Thyroid gland (tissue), 4 donors: Measurements from ENCODE around the gene CTBP1. TPM values are rescaled to one million over a fixed set of nuclear protein-coding genes. Genes with fewer than 3 reads are reported as not detected.

ENCODE experiments used
- DNase-seq, 2 donors: peaks; one replicate each; pipeline ENCODE4 v3.0.0-alpha.2; 2019
- H3K27ac ChIP-seq, 3 donors: fragments of 200-600 bp; sonication (generic); 1 replicate in 2 of 3; 2 replicates in 1 of 3; pipeline ENCODE4 v1.5.1; 2016 to 2019; ENCODE audit warnings: mild to moderate bottlenecking in 1 of 3, moderate library complexity in 1 of 3
- H3K27me3 ChIP-seq: fragments of 200-600 bp; sonication (generic); one replicate; pipeline ENCODE4 v1.5.1; 2019
- H3K36me3 ChIP-seq, 2 donors: fragments of 200-600 bp; sonication (generic); one replicate each; pipeline ENCODE4 v1.5.1; 2016 to 2019
- H3K4me1 ChIP-seq, 2 donors: fragments of 200-600 bp; sonication (generic); one replicate each; pipeline ENCODE4 v1.5.1; 2017 to 2019
- H3K4me3 ChIP-seq, 3 donors: fragments of 200-600 bp; sonication (generic); replicated peaks in 1 of 3; 1 replicate in 2 of 3; 2 replicates in 1 of 3; pipeline ENCODE4 v1.5.1; 2016; ENCODE audit warnings: mild to moderate bottlenecking in 1 of 3
- H3K9me3 ChIP-seq: fragments of 200-600 bp; sonication (generic); one replicate; pipeline ENCODE4 v1.5.1; 2017
- CTCF ChIP-seq, 6 experiments: fragments of 200-600 bp in 3 of 6; fragments of 450-650 bp in 3 of 6; sonication (generic) in 3 of 6; IDR thresholded peaks; one replicate each; pipeline ENCODE4 v1.5.1; 2016 to 2019; ENCODE audit warnings: antibody characterized with exemption in 6 of 6, mild to moderate bottlenecking in 2 of 6, inconsistent platforms in 1 of 6, moderate library complexity in 1 of 6
- POLR2A ChIP-seq, 2 donors: fragments of 450-650 bp; IDR thresholded peaks; one replicate each; pipeline ENCODE4 v1.6.1; 2017; ENCODE audit warnings: antibody characterized with exemption in 2 of 2, mild to moderate bottlenecking in 2 of 2, moderate library complexity in 1 of 2
- WGBS, 2 donors: methylation state at CpG; one replicate each; pipeline ENCODE4 v1.1.5; 2017; 5-methylcytosine and 5-hydroxymethylcytosine counted together
- intact Hi-C: fragments of 100-400 bp; cut with DNase I; formaldehyde crosslinking; loops from one replicate; pipeline ENCODE4 v1.15.1; 2023
- total RNA-seq, 4 donors: library from RNA; depleted of rRNA; stranded (reverse); fragments of >200 nt; gene quantifications; one replicate each; pipeline ENCODE4 v1.2.3, GENCODE V29; 2016

Gene CTBP1
- total RNA-seq, 4 donors from 2014 or later: 102 to 226 (median 177) TPM

DNA sequence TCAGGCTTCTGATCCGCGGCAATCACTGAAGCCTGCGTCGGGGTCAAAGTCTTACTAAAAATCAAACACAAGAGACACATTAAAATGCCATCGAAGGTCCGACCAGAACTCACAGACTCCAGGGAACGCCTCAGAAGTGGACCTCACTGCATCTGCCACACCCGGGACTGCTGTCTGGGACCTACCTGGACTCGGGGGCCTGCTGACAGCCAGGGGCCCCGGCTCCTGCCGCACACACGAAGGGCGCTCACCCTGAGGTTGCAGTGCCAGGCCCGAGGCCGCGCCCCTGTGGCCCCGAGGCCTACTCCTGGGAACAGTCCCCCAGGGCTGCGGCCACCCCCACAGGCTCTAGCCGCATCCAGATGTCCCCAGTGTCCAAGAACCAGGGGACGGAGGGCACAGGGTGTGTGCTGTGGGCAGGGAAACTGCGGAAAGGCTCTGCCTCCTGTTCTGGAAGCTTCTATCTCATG lies 7.4 kb downstream of the CTBP1 start:
- H3K9me3 ChIP-seq: no peaks in the 10 kb centered on the region
- TF ChIP-seq CTCF (IDR thresholded peaks at IDR 0.05) (no peak), POLR2A (IDR thresholded peaks at IDR 0.05) (no peak)
- WGBS, 2 donors: 91 to 94% methylated on average over 18 to 21 of the region's 21 CpGs
- intact Hi-C loops: no loop called here
- DNase-seq: peak; percentile 1 to 2
- no peak overlapping the region for H3K27ac ChIP-seq
- H3K27me3 ChIP-seq: no peaks in the 10 kb centered on the region
- H3K4me1 ChIP-seq: peaks cover 22 to 44% of the 10 kb centered on the region in 2 donors
- no peak overlapping the region for H3K4me3 ChIP-seq
- peaks cover 8 to 19% of the 10 kb centered on the region in 2 donors for H3K36me3 ChIP-seq

GRCh38 chr4:1240721-1241465 lies 8.0 kb downstream of the CTBP1 start:
- Histone ChIP-seq H3K4me1 (peaks cover 16 to 38% of the 10 kb centered on the region in 2 donors), H3K4me3 (no peak overlapping the region), H3K9me3 (no peaks in the 10 kb centered on the region), H3K36me3 (peaks cover 14 to 24% of the 10 kb centered on the region in 2 donors), H3K27me3 (no peaks in the 10 kb centered on the region), H3K27ac (no peak overlapping the region)
- TF ChIP-seq CTCF (IDR thresholded peaks at IDR 0.05) (no peak), POLR2A (IDR thresholded peaks at IDR 0.05) (no peak)
- WGBS, 2 donors: 89 to 91% methylated on average over 29 to 30 of the region's 37 CpGs
- peak in 1 of 2 donors; percentile 0 for DNase-seq
- intact Hi-C loops: no loop called here

- intact Hi-C loops: no loop called here
- H3K9me3 ChIP-seq: no peaks in the 10 kb centered on the region
- DNase-seq: no peak
- peaks cover 12 to 29% of the 10 kb centered on the region in 2 donors for H3K4me1 ChIP-seq
- H3K4me3 ChIP-seq: no peak overlapping the region
- H3K36me3 ChIP-seq: peaks cover 21 to 34% of the 10 kb centered on the region in 2 donors
- H3K27me3 ChIP-seq: no peaks in the 10 kb centered on the region
- 88 to 98% methylated on average over 12 to 17 of the region's 22 CpGs for WGBS, 2 donors
- H3K27ac ChIP-seq: no peak overlapping the region
- TF ChIP-seq CTCF (IDR thresholded peaks at IDR 0.05) (no peak), POLR2A (IDR thresholded peaks at IDR 0.05) (no peak)
Measured at GRCh38 chr4:1239950-1240307, 9.0 kb downstream of the CTBP1 start.

GRCh38 chr4:1239141-1239949 lies 9.6 kb downstream of the CTBP1 start:
- 91 to 93% methylated on average over 25 to 32 of the region's 43 CpGs for WGBS, 2 donors
- DNase-seq: peak in 1 of 2 donors; percentile 0
- intact Hi-C loops: no loop called here

More at GRCh38 chr4:1239141-1239949, 9.6 kb downstream of the CTBP1 start:
- Histone ChIP-seq H3K4me1 (peaks cover 6 to 27% of the 10 kb centered on the region in 2 donors), H3K27ac (no peak overlapping the region), H3K9me3 (no peaks in the 10 kb centered on the region), H3K27me3 (no peaks in the 10 kb centered on the region), H3K36me3 (peaks cover 21 to 37% of the 10 kb centered on the region in 2 donors), H3K4me3 (no peak overlapping the region)
- no peak for TF ChIP-seq POLR2A (IDR thresholded peaks at IDR 0.05)
- TF ChIP-seq CTCF (IDR thresholded peaks at IDR 0.05): no peak
